Stimulated activated naive CD8-positive, alpha-beta T cell treated with anti-CD3 and anti-CD28 coated beads, Interleukin-15, Interleukin-2, amounts not matched to agents 100 U/mL and 50 U/mL, for 24 hours (primary cell): Measurements from ENCODE around the gene PPFIBP1.
A peak's percentile ranks its signal among the peaks of the same experiment; 100 is the strongest.
"Not testable (repeated sequence)": the region's sequence is repeated elsewhere in the genome, so short reads cannot be mapped to it uniquely, and the experiment has no call there.

ENCODE experiments used
- ATAC-seq: fragments of 150-1000 bp; cut with Tn5 transposase; one replicate; pipeline ENCODE4 v1.10.0; 2021
- DNase-seq: peaks from one replicate; pipeline ENCODE4 v3.0.0; 2021

The PPFIBP1 gene

GRCh38 chr12:27542628-27543027 is 18.6 kb downstream of the PPFIBP1 start:
- no peak for DNase-seq
- no peak for ATAC-seq

- ATAC-seq, DNase-seq: not testable (repeated sequence)
Measured at GRCh38 chr12:27544858-27545257, 20.9 kb downstream of the PPFIBP1 start.

GRCh38 chr12:27545665-27546064 is 21.7 kb downstream of the PPFIBP1 start:
- no peak for ATAC-seq
- DNase-seq = no peak

GRCh38 chr12:27547592-27547991 is 23.6 kb downstream of the PPFIBP1 start:
- ATAC-seq = no peak
- DNase-seq = no peak

- ATAC-seq = peak; percentile 58
- no peak for DNase-seq
Measured at GRCh38 chr12:27548301-27549199, 24.5 kb downstream of the PPFIBP1 start.

GRCh38 chr12:27549236-27549800 is 25.3 kb downstream of the PPFIBP1 start:
- no peak for ATAC-seq
- DNase-seq = no peak

GRCh38 chr12:27549801-27550652 is 26.0 kb downstream of the PPFIBP1 start:
- ATAC-seq (no peak), DNase-seq (no peak)

GRCh38 chr12:27550653-27550975 is 26.6 kb downstream of the PPFIBP1 start:
- no peak for DNase-seq
- ATAC-seq = no peak

- DNase-seq (no peak), ATAC-seq (no peak)
Measured at GRCh38 chr12:27551172-27551840, 27.3 kb downstream of the PPFIBP1 start.

- ATAC-seq = no peak
Measured at GRCh38 chr12:27552235-27552634, 28.2 kb downstream of the PPFIBP1 start.

GRCh38 chr12:27552886-27553560 is 29.0 kb downstream of the PPFIBP1 start:
- ATAC-seq (peak; percentile 39), DNase-seq (no peak)

More at GRCh38 chr12:27552235-27552634, 28.2 kb downstream of the PPFIBP1 start:
- no peak for DNase-seq

- ATAC-seq = no peak
Measured at GRCh38 chr12:27553941-27554340, 29.9 kb downstream of the PPFIBP1 start.

GRCh38 chr12:27554421-27555186 is 30.6 kb downstream of the PPFIBP1 start:
- no peak for DNase-seq
- ATAC-seq = no peak

More at GRCh38 chr12:27553941-27554340, 29.9 kb downstream of the PPFIBP1 start:
- DNase-seq = no peak

- no peak for DNase-seq
- ATAC-seq = no peak
Measured at GRCh38 chr12:27555361-27555760, 31.4 kb downstream of the PPFIBP1 start.

GRCh38 chr12:27555925-27556778 is 32.1 kb downstream of the PPFIBP1 start:
- ATAC-seq = peak; percentile 59

GRCh38 chr12:27560126-27560525 is 36.1 kb downstream of the PPFIBP1 start:
- no peak for ATAC-seq
- DNase-seq = no peak

More at GRCh38 chr12:27555925-27556778, 32.1 kb downstream of the PPFIBP1 start:
- no peak for DNase-seq

- DNase-seq (no peak), ATAC-seq (no peak)
Measured at GRCh38 chr12:27561535-27562350, 37.7 kb downstream of the PPFIBP1 start.

- ATAC-seq (no peak), DNase-seq (no peak)
Measured at GRCh38 chr12:27564612-27565213, 40.7 kb downstream of the PPFIBP1 start.
